Peyer's patch (tissue), 4 donors: ENCODE data around the gene SSH2. TPM values are rescaled to one million over a fixed set of nuclear protein-coding genes. Genes with fewer than 3 reads are reported as not detected.

Experiments
- DNase-seq, 3 donors: peaks; one replicate each; pipeline ENCODE4 v3.0.0-alpha.2; 2017 to 2019
- H3K27ac ChIP-seq, 4 donors: fragments of 200-600 bp; sonication (generic); one replicate each; pipeline ENCODE4 v1.5.1; 2016 to 2019
- H3K27me3 ChIP-seq, 2 donors: fragments of 200-600 bp; sonication (generic); one replicate each; pipeline ENCODE4 v1.5.1; 2019
- H3K36me3 ChIP-seq, 3 donors: fragments of 200-600 bp; sonication (generic); one replicate each; pipeline ENCODE4 v1.5.1; 2016 to 2019
- H3K4me1 ChIP-seq, 4 donors: fragments of 200-600 bp; sonication (generic); one replicate each; pipeline ENCODE4 v1.5.1; 2016 to 2019
- H3K4me3 ChIP-seq, 4 donors: fragments of 200-600 bp; sonication (generic); 1 replicate in 3 of 4; 2 replicates in 1 of 4; pipeline ENCODE4 v1.5.1; 2016 to 2019; ENCODE audit warnings: mild to moderate bottlenecking in 1 of 4
- H3K9me3 ChIP-seq, 4 donors: fragments of 200-600 bp; sonication (generic); one replicate each; pipeline ENCODE4 v1.5.1; 2016 to 2019; ENCODE audit warnings: mild to moderate bottlenecking in 1 of 4
- POLR2A ChIP-seq, 2 donors: fragments of 450-650 bp; IDR thresholded peaks; one replicate each; pipeline ENCODE4 v1.5.1; 2017; ENCODE audit warnings: antibody characterized with exemption in 2 of 2, mild to moderate bottlenecking in 2 of 2, moderate library complexity in 2 of 2
- total RNA-seq, 4 donors: library from RNA; depleted of rRNA; stranded (reverse); fragments of >200 nt; gene quantifications; one replicate each; pipeline ENCODE4 v1.1.0, GENCODE V29; 2016
- TF ChIP-seq, protein P1 (sequence below), 6 experiments: fragments of 450-650 bp in 4 of 6; fragments of 200-600 bp in 2 of 6; sonication (generic) in 1 of 6; IDR thresholded peaks; one replicate each; pipeline ENCODE4 v1.5.1; 2017 to 2019; ENCODE audit warnings: antibody characterized with exemption in 6 of 6, mild to moderate bottlenecking in 3 of 6, moderate library complexity in 1 of 6

The SSH2 gene
- total RNA-seq, 4 donors from 2014 or later = 45.4 to 139 (median 58.2) TPM

DNA sequence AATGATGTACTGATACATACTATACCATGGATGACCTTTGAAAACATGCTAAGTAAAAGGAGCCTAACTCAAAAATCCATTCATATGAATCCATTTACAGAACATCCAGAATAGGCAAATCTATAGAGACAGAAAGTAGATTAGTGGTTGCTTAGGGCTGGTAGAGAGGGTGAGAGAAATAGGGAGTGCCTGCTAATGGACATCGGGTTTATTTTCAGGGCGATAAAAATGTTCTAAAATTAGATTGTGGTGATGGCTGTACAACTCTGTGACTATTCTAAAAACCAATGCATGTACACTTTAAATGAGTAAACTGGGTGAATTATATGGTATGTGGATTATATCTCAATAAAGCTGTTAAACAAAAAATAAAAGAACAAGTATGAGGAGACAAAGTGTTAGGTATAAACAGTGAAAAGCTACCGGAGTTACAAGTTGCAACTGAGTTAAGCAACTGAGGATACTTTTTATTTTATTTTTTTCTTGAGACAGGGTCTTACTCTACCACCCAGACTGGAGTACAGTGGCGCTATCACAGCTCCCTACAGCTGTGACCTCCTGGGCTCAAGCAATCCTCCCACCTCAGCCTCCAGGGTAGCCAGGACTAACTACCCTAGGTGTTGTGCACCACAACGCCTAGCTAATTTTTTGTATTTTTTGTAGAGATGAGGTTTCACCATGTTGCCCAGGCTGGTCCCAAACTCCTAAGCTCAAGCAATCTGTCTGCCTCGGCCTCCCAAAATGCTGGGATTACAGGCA lies 231.8 kb downstream of the SSH2 start:
- Histone ChIP-seq H3K4me3 (no peak overlapping the region), H3K27ac (no peak overlapping the region), H3K27me3 (no peaks in the 10 kb centered on the region), H3K36me3 (peaks cover 0 to 45% (median 0%) of the 10 kb centered on the region in 3 donors), H3K9me3 (no peaks in the 10 kb centered on the region), H3K4me1 (no peaks in the 10 kb centered on the region)
- TF ChIP-seq, protein P1, sequence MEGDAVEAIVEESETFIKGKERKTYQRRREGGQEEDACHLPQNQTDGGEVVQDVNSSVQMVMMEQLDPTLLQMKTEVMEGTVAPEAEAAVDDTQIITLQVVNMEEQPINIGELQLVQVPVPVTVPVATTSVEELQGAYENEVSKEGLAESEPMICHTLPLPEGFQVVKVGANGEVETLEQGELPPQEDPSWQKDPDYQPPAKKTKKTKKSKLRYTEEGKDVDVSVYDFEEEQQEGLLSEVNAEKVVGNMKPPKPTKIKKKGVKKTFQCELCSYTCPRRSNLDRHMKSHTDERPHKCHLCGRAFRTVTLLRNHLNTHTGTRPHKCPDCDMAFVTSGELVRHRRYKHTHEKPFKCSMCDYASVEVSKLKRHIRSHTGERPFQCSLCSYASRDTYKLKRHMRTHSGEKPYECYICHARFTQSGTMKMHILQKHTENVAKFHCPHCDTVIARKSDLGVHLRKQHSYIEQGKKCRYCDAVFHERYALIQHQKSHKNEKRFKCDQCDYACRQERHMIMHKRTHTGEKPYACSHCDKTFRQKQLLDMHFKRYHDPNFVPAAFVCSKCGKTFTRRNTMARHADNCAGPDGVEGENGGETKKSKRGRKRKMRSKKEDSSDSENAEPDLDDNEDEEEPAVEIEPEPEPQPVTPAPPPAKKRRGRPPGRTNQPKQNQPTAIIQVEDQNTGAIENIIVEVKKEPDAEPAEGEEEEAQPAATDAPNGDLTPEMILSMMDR (IDR thresholded peaks at IDR 0.05) = no peak
- no peak for TF ChIP-seq POLR2A (IDR thresholded peaks at IDR 0.05)
- DNase-seq = no peak

DNA sequence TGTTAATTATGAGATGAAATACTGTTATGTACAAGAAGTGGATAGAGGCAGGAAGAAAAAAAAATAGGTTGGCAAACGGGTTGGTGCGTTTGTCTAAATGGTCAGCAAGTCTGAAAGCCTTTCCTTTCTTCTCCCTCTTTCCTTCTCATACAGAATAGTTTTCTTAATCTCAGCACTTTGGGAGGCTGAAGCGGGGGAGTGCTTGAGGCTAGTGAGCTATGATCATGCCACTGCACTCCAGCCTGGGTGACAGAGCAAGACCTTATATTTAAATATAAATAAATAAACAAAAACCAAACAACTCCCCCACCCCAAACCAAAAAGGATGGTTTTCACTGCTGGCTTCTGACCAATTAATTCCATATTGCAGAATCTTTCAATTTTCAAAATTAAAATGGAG lies 232.7 kb downstream of the SSH2 start:
- H3K27me3 ChIP-seq = no peaks in the 10 kb centered on the region
- H3K36me3 ChIP-seq = peaks cover 0 to 38% (median 0%) of the 10 kb centered on the region in 3 donors

DNA sequence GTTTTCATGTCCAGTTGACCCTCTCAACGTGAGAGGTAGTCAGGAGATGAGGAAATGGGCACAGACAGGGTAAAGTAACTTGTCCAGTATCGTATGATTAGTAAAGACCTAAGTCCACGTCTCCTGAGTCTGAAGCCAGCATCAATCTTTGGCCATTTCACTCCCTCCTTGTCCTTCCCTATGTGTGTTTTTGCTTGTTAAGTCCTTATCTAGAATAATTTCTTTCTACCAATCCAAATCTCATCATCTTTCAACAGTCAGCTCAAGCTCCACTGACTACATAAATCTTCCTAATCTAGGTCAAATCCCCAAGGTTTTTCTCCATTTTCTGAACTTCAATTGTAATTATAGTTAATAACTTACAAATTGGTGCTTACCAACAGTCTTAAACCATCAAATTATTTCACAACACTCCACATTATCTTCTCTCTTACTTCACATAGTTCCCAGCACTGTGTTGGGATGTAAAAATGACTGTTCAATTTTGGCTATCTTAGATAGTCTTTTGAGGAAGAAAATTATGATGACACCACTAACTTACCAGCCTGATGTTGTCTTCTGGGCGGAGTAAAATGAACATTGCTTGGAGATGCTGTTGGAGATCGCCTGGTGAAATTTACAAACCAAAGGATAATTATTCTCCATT lies 235.0 kb downstream of the SSH2 start:
- DNase-seq = no peak
- H3K27me3 ChIP-seq = no peaks in the 10 kb centered on the region
- no peak overlapping the region for H3K27ac ChIP-seq
- TF ChIP-seq, protein P1 (IDR thresholded peaks at IDR 0.05) = no peak
- no peaks in the 10 kb centered on the region for H3K4me1 ChIP-seq
- H3K4me3 ChIP-seq = no peak overlapping the region
- peaks cover 0 to 16% (median 0%) of the 10 kb centered on the region in 3 donors for H3K36me3 ChIP-seq
- no peaks in the 10 kb centered on the region for H3K9me3 ChIP-seq

More for the DNA sequence above, 232.7 kb downstream of the SSH2 start:
- no peak overlapping the region for H3K4me3 ChIP-seq
- no peaks in the 10 kb centered on the region for H3K4me1 ChIP-seq
- H3K9me3 ChIP-seq = no peaks in the 10 kb centered on the region
- no peak for TF ChIP-seq POLR2A (IDR thresholded peaks at IDR 0.05)
- TF ChIP-seq, protein P1 (IDR thresholded peaks at IDR 0.05) = no peak
- H3K27ac ChIP-seq = no peak overlapping the region
- DNase-seq = no peak

DNA sequence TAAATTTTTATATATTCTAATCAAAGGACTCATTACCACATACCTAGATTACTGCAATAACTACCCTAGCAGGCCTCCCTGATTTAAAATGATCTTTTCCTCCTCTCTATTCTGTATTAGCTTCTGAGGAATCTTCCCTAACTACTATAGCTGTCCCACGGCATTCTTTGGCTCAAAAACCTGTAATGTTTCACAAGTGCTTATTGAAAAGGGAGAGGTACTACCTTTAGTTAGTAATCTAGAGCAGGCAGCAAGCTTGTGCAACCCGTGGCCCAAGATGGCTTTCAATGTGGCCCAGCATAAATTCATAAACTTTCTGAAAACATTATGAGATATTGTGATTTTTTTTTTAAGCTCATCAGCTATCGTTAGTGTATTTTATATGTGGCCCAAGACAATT lies 236.3 kb downstream of the SSH2 start:
- TF ChIP-seq, protein P1 (IDR thresholded peaks at IDR 0.05) = no peak
- no peak for TF ChIP-seq POLR2A (IDR thresholded peaks at IDR 0.05)
- Histone ChIP-seq H3K27me3 (no peaks in the 10 kb centered on the region), H3K4me1 (no peaks in the 10 kb centered on the region), H3K9me3 (no peaks in the 10 kb centered on the region), H3K27ac (no peak overlapping the region), H3K4me3 (no peak overlapping the region), H3K36me3 (peaks cover 0 to 14% (median 0%) of the 10 kb centered on the region in 3 donors)
- no peak for DNase-seq

DNA sequence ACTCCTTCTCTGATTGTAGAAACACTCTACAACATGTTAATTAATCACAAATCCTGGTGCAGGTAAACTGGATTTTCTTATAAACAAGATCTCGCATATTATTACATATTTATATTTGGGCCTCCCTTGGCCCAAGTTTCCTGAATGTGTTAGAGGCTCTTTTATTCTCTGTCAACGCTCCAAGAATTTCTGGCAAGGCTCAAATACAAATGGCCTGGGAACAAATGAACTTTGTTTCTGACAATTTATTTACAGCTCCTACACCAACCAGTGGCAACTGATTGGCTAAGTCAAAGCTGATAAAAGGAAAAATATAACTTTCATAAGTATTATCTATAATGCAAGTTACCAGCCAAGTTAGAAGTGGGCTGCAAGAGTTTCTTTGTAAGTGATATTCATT lies 242.4 kb downstream of the SSH2 start:
- Histone ChIP-seq H3K4me1 (peaks cover 0 to 8% (median under 1%) of the 10 kb centered on the region in 4 donors), H3K9me3 (no peaks in the 10 kb centered on the region), H3K27me3 (no peaks in the 10 kb centered on the region), H3K27ac (no peak overlapping the region), H3K36me3 (peaks cover 0 to 6% (median 0%) of the 10 kb centered on the region in 3 donors), H3K4me3 (no peak overlapping the region)
- TF ChIP-seq, protein P1 (IDR thresholded peaks at IDR 0.05) = no peak
- no peak for TF ChIP-seq POLR2A (IDR thresholded peaks at IDR 0.05)
- DNase-seq = no peak
